NCI-H2107 (cell line): ENCODE data around the gene C13orf46.

Source experiments
- DNase-seq: peaks from one replicate; lab custom pipeline; 2025; lab: John Stamatoyannopoulos, UW

Gene C13orf46

DNA sequence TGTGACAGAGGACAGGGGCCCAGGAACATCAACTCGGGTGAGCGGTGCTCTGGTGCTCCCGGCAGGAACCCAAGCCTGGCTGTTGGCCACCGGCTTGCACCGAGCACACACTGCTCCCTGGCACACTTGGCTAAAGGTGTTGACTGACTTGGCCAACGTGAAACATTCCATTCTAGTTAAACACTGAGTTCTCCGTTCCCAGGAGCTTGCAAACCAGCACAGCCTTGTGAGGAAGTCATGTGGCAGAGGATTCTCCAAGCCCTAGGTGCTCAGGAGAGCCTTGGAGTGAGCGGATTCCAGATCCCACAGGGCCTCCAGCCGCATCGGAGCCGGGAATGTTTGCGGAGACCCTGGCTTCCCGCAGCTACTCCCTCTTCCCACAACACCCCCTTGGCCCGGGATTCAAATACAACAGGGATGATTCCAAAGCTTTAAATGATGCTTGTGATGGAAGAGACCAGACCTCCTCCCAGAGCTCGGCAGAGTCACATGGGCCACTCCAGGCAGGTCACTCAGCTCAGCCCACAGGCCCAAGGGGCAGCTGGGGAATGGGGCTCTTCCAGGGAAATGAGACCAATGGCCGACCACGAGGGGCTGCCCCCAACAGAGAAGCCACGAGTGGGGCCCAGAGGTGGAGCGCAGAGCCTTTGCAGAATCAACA, 2.9 kb downstream of the C13orf46 start:
- DNase-seq: no peak

DNA sequence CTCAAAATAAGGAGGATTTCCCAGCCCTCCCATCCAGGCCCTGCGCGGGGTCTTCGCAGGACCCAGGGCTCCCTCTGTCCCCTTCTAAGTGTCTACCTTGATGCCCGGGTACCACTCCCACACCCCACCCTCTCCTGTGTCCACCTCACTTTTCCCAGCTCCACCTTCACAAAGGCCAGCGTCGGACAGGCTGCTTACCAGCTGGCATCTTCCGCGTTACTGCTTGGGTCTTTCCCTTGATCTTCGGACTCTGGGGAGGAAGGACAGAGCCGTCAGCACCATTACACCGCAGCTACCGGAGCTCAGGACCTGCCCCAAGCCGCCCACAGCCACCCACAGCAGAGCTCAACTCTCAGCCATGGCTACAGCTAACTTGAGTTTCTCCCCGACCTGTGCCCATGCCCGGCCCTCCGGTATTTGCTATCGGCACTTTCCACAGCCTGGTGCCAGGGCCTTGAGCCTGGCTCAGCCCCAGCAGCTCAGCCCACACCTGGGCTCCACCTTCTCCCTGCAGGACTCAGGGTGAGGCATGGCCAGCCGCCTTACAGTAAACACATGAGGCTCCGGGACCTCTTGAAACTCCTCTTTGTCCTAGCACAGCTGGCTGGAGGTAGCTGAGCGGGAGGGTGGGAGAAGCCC, 3.8 kb downstream of the C13orf46 start:
- DNase-seq: no peak

DNA sequence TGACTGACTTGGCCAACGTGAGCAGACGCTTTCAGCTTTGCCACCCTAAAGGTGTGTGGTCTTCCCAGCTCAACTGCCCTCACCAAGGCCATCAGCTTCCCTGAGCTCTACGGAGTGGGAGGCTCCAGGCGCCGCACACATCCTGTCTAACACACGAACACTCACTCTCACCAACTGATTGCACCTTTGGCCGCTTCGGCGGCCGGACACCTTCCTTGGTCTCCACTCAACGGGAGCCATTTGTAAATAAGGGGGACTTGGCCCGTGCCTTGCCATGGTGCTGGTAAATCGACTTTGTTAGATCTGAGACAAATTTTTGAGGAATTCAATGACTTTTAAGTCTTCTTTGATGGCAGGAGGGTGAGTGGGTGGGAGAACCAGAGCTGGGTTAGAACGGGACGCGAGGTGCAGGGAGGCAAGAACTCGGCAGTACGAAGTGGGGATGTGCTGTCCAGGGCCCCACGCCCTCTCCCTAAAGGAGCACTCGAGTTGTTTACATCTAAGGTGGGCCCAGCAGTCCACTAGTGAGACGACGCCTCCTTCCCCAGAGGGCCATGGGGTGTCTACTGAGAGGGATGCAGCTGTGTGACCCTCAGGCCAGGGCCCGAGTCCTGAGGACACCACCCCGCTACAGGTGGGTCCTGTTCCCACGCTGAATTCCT, 4.4 kb downstream of the C13orf46 start:
- no peak for DNase-seq

DNA sequence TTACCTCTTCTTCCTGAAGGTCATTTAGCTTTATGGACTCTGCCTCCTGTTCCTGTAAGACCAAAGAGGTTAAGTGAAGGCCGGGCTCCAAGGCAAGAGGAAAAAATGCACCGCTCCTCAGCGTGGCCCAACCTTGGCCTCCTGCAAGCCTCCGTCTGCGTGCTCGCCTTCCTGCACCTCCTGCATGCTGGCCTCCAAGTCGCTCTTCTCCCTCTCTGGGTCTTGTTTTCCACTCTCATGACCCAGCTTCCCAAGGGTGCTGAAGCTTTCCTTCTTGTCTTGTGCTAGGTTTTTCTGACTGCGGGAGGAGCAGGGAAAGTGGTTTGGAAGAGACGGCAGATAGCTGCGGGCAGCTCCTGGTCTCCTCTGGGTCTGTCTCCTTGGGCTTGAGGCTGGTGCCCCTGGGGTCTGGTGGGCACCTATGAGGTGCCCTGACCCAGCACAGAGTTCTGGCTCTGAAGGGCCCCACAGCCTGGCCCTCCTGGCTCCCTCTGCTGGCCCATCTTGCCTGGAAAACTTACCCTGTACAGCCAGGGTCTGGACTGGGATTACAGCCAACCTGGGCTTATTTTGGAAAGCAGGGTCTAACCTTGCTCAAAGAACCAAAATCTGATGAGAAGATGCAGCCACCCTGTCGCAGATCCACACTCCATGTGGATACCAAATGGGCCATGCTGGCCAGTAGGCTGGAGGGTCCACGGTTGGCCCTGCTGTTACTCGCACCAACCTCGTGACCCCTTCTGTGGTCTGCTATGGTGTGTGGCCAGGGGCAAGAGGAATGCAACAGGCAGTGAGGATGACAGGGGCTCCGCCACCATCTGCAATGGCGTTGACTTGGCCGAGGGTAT, 5.2 kb downstream of the C13orf46 start:
- no peak for DNase-seq

DNA sequence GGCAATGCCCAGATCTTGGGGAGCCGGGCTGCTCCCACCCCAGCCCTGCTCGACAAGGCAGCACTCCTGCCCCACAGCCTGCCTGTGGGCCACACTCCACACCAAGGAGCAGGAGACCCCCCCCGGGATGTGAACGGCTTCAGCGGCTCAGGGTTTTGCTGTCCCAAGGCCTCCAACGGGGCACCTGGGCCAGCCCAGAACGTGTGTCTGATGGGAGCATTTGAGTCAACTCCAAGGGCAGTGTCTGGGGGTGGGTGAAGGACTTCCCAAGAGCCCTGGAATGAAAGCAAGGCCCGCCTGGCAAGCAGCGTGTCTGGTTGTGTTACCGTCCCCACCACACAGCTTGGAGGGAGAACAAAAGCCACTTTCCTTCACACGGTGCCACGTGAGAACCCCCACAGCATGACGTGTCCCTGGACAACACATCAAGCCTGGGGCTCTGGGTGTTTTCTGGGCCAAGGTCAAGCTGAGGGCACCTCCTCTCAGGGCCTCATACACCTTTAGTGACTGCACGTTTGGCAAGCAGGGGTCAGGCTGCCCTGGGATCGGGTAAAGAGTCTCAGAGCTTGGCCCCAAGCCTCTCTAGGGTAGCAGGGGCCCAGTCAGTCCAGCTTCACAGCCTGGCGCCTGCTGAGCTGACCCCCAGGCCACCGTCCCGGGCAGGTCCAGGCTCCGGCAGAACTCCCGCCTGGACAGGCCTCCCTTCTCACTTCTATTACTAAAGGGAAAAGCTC, 6.0 kb downstream of the C13orf46 start:
- no peak for DNase-seq

DNA sequence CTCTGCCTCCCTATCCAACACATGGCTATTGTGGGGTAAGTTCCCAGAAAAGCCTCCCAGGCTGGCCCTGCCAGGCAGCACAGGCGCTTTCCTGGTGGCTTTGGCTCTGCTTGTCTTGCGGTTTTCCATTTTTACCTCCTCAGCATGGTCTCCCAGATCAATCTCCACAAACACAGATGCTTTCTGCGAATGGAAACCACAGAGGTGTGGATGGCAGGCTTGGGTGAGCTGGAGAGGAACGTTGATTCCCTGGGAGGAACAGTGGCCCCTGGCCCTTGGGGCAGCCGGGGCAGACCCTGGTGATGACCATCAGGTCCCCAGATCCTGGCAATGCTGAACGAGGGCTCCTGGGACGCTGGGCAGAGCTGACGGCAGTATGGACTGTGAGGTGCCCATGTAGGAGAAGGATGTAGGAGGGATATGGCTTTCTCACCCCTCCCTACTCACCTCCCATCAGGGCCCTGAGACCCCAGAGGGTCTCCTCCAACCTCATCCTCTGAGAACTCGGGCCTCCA, 6.6 kb downstream of the C13orf46 start:
- DNase-seq: no peak

DNA sequence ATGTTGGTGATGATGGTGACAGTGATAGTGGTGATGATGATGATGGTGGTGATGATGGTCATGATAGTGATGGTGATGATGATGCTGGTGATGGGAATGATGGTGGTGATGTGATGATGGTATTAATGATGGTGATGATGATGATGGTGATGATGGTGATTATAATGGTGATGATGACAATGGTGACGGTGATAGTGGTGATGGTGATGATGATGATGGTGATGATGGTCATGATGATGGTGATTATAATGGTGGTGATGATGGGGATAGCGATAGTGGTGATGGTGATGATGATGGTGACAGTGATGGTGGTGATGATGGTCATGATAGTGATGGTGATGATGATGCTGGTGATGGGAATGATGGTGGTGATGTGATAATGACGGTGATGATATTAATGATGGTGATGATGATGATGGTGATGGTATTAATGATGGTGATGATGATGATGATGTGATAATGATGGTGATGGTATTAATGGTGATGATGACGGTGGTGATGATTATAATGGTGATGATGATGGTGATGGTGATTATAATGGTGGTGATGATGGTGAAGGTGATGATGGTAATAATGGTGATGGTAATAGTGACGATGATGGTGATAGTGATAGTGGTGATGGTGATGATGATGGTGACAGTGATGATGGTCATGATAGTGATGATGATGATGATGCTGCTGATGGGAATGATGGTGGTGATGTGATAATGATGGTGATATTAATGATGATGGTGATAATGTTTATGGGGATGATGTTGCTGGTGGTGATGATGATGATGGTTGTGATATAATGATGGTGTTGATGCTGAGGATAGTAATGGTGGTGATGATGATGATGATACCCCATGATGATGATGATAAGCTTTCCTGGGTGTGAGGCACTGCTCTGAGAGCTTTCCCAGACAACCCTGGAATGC, 7.7 kb downstream of the C13orf46 start:
- no peak for DNase-seq

DNA sequence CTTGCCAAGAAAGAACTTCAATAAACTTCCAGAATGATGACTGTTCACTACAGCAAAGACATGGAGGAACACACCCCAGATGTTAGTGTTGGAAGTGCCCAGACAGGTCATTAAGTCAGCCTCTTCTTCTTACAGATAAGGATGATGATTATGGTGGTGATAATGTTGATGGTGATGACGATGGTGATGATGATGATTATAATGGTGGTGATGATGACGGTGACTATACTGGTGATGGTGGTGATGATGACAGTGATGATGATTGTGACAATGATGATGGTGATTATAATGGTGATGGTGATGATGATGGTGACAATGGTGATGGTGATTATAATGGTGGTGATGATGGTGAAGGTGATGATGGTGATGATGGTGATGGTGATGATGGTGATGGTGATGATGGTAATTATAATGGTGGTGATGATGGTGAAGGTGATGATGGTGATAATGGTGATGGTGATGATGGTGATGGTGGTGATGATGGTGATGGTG, 8.4 kb downstream of the C13orf46 start:
- no peak for DNase-seq

DNA sequence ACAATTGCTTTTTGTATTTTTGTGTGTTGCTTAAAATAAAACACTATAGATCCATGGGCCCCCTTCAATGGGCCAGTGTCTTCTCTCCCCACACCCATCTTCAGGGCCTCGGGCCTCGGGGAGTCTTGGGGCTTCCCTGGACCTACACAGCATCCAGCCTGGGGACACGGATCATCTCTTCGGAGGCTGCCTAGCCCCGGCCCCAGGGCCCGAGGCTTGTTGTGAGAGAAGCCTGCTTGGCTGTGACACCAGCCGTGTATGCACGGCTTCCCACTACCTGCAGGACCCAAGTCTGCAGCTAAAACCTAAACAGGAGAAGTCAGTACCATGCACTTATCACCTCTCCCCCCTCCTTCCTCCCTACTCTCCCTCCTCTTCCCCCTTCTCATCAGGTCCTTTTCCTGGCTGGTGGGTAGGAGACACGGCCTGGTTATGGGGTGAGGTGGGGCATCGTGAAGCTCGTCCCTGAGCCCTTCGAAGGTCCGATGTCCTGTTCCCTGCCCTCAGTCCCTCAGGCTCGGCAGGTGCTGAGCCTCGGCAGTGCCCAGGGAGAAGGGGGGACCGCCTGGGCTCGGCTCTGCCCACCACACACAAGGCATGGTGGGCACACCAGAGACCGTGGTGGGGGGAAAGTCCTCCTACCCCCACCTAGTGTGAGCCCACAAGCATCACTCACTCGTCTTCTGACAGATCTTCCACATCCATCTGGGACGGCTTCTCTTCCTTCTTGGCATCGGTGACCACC, 9.5 kb downstream of the C13orf46 start:
- no peak for DNase-seq

DNA sequence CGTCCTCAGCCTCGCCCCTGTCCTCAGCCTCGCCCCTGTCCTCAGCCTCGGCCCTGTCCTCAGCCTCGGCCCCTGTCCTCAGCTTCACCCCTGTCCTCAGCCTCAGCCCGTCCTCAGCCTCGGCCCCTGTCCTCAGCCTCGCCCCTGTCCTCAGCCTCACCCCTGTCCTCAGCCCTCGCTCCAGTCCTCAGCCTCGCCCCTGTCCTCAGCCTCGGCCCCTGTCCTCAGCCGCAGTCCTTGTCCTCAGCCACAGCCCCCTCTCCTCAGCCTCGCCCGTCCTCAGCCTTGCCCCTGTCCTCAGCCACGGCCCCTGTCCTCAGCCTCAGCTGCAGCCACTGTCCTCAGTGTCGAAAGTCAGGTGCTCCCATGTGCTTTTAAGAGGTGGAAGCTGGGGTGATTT, 10.5 kb downstream of the C13orf46 start:
- no peak for DNase-seq

DNA sequence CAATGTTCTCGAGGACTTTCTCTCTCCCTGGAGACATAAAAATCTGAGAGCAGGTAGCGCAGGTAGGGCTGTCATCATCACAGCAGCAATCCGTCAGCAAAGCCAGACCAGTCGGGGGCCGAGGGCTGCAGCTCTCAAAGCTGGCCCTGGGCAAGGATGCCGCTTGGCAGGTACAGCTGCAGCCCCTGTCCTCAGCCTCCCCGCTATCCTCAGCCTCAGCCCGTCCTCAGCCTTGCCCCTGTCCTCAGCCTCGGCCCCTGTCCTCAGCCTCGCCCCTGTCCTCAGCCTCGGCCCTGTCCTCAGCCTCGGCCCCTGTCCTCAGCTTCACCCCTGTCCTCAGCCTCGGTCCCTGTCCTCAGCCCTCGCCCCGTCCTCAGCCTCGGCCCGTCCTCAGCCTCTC, 10.9 kb downstream of the C13orf46 start:
- DNase-seq: no peak

DNA sequence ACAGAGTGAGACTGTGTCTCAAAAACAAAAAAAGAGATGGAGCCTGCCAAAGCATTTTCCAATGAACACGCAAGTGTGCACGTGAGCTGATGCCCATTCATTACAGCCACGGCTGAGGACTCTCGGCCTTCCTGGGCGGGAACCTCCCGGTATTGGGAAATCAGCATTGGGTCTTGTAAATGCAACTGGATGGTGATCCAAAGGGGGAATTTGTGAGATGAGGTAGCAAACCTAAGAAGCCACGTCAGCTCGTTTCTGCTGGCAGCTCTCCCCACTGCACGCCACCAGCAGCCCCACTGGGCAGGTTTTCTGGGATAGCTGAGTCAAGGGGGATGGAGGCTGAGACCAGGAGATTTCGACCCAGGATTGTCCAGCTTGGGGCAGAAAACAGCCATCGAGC, 11.5 kb downstream of the C13orf46 start:
- DNase-seq: no peak

DNA sequence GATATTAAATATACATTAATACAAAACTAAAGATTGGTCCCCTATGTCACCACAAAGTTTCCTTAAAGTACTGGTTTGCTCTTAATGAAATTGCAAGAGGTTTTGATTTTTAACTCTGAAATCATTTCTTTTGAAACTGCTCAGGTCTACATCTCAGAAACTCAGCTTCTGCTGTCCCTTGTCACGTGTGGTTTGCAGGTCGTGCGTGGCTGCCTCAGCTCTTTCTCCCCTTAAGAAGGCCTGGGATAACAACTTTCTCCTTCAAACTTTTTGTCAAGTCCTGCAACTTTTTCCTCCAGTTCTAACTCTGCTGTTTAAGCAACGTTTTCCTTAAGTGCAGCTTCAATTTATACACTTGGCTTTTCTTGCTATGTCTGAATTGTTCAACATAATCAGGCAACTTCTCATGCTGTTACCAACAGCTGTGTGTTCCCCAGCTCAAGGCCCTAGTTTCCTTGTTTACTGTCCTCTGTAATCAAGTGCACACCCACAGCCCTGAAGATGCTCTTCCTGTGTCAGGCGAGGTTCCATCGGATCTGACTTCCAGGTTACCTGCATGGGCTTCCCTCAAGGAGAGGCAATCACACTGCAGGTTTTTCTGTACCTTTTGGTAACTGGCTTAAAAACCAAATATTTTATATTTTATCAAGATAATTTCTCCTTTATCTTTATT, 13.5 kb downstream of the C13orf46 start:
- no peak for DNase-seq

DNA sequence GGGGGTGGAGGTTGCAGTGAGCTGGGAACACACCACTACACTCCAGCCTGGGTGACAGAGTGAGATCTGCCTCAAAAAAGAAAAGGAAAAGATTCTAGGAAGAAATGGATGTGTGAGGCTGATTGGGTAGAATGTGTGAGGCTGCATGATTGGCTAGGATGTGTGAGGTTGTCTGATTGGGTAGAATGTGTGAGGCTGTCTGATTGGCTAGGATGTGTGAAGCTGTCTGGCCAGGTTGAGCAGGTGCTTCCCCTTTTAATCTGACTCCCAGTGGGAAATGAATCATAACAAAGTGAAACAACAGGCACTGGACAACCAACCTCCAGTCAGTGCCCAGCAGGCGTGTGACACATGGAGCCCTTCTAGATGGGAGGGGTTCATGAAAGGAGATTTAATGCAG, 14.7 kb downstream of the C13orf46 start:
- no peak for DNase-seq

DNA sequence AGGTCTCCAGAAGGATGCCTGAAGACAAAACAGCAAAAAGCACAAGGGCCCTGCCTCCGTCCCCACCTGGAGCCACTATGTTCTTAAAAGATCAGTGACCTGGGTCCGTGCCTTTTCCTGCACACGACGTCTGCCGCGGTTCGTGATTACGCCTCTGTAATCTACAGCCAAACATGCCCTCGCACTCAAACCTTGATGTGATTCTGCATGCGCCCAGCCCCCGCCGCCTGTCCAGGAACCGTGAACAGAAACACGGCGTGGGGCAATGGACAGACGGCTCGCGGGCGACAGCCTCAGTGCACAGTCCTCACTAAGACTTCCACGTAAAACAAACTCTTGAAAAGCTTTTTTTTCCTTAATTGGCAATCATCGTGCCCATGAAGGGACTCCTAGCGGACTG, 15.5 kb downstream of the C13orf46 start:
- no peak for DNase-seq

DNA sequence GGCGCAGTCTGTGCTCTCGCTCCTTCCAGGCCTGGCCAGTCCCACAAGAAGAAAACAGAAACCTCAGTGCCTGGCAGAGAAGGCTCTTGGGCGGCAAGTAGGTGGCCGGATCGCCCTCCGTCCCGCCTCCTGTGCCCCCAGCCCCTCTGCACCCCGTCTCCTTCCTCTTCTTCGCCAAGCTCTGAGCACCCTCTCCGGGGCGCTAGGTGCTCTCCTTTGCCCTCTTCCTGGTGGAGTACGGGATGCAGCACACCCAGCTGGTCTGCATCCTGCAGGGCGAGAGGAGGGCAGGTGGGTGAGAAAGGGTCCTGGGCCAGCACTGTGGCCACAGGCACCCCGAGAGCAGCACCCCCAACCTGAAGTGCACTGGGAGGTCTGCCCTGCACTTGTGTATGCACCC, 17.3 kb downstream of the C13orf46 start:
- no peak for DNase-seq

DNA sequence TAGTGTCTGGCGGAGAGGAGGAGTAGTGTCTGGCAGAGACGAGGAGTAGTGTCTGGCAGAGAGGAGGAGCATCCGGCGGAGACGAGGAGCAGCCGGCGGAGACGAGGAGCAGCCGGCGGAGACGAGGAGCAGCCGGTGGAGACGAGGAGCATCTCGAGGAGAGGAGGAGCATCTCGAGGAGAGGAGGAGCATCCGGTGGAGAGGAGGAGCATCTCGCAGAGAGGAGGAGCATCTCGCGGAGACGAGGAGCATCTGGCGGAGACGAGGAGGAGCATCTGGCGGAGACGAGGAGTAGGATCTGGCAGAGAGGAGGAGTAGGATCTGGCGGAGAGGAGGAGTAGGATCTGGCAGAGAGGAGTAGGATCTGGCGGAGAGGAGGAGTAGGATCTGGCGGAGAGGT, 18.2 kb downstream of the C13orf46 start:
- DNase-seq: no peak

DNA sequence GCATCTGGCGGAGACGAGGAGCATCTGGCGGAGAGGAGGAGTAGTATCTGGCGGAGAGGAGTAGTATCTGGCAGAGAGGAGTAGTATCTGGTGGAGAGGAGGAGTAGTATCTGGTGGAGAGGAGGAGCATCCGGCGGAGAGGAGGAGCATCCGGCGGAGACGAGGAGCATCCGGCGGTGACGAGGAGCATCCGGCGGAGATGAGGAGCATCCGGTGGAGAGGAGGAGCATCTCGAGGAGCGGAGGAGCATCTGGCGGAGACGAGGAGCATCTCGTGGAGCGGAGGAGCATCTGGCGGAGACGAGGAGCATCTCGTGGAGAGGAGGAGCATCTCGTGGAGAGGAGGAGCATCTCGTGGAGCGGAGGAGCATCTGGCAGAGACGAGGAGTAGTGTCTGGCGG, 18.6 kb downstream of the C13orf46 start:
- DNase-seq: no peak
